Measurements from ENCODE around the gene TMPRSS12.
"Not testable (repeated sequence)": the region's sequence is repeated elsewhere in the genome, so short reads cannot be mapped to it uniquely, and the experiment has no call there.

- TF ChIP-seq EZH2 (IDR thresholded peaks at IDR 0.05; ENCODE audit: low read length, missing control alignments); CTCF (conservative IDR thresholded peaks at IDR 0.05 in 1 of 2, IDR thresholded peaks at IDR 0.05 in 1 of 2; ENCODE audit: low read depth in 1 of 2, low read length in 2 of 2): not testable (repeated sequence)
Measured at GRCh38 chr12:50912361-50912760, 69.6 kb downstream of the TMPRSS12 start.
